Endothelial cell (in vitro differentiated cells): Measurements from ENCODE around the gene ARHGAP1. TPM values are rescaled to one million over a fixed set of nuclear protein-coding genes. Genes with fewer than 3 reads are reported as not detected.

ENCODE experiments used
- DNase-seq: peaks from one replicate; pipeline ENCODE4 v3.0.0; 2021; ENCODE audit warnings: low spot score
- H3K27ac Mint-ChIP-seq: one replicate; pipeline ENCODE4 v1.8.0; 2021; ENCODE audit warnings: mixed read lengths, inconsistent platforms; ENCODE audit not compliant: unreplicated experiment
- H3K27me3 Mint-ChIP-seq: one replicate; pipeline ENCODE4 v1.8.0; 2021; ENCODE audit warnings: mild to moderate bottlenecking, moderate library complexity, mixed read lengths, inconsistent platforms; ENCODE audit not compliant: unreplicated experiment
- H3K36me3 Mint-ChIP-seq: one replicate; pipeline ENCODE4 v1.8.0; 2021; ENCODE audit warnings: mild to moderate bottlenecking, low read depth, mixed read lengths, inconsistent platforms; ENCODE audit not compliant: unreplicated experiment
- H3K4me1 Mint-ChIP-seq: one replicate; pipeline ENCODE4 v1.8.0; 2021; ENCODE audit warnings: mild to moderate bottlenecking, mixed read lengths, inconsistent platforms; ENCODE audit not compliant: unreplicated experiment
- H3K4me3 Mint-ChIP-seq: one replicate; pipeline ENCODE4 v1.8.0; 2021; ENCODE audit warnings: mild to moderate bottlenecking, mixed read lengths, inconsistent platforms; ENCODE audit not compliant: unreplicated experiment
- H3K9me3 Mint-ChIP-seq: one replicate; pipeline ENCODE4 v1.8.0; 2021; ENCODE audit warnings: mixed read lengths, inconsistent platforms; ENCODE audit not compliant: unreplicated experiment
- CTCF ChIP-seq: fragments of 200-600 bp; sonication (generic); IDR thresholded peaks from one replicate; pipeline ENCODE4 v1.5.0; 2021; ENCODE audit warnings: antibody characterized with exemption; ENCODE audit not compliant: unreplicated experiment
- total RNA-seq: library from RNA; stranded (reverse); fragmentation: NEBNext Ultra II Directional; extraction: Animal tissue kit (Norgen Biotek cat#: 25700); gene quantifications from one replicate; pipeline ENCODE4 v1.2.1, GENCODE V29; 2021; ENCODE audit not compliant: unreplicated experiment

The ARHGAP1 gene
- total RNA-seq, 1 donor from 2014 or later: 69.5 TPM

DNA sequence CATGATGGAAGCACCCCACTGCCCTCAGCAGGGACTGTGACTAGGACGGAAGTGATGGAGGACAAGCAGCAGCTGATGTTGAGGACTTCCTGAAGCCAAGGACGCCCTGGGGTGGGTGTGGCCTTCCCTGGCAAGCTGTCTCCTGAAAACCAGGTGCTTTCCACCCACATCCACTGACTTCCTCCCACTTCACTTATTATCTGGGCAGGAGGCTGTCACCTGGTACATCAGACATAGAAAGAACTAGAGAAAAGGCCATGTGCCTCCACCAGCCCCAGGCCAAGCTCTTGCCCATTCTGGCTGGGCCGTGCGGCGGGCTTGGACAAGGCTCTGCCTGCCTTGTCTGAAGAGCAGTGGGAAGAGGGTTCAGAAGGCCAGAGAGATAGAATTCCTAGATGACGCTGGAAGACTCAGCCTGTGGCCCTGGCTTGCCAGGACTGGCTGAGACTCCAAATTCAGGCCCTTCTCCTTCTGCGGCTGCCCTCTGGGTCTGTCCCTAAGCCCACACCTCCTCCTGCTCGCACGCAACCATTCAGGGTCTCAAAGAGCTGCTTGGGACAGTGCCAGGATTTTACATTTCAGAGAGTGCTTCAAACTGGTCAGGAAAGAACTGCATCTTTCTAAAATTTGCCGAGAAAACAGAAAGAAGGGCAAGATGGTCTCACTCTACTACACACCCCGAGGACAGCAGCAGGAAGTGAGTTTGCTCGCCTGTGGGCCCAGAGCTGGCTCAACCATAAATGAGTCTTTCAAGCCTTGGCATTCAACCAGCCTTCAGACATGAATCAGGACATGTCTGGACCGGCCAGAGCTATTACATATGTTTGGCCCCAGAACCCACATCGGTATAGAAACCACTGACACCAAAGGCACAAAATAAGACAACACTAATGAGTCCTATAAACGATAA lies 13.3 kb downstream of the ARHGAP1 start:
- no peaks in the 10 kb centered on the region for H3K9me3 Mint-ChIP-seq
- DNase-seq: no peak
- no peaks in the 10 kb centered on the region for H3K4me1 Mint-ChIP-seq
- H3K4me3 Mint-ChIP-seq: no peak overlapping the region
- TF ChIP-seq CTCF: no peak
- H3K27ac Mint-ChIP-seq: no peak overlapping the region
- H3K36me3 Mint-ChIP-seq: peaks cover 27% of the 10 kb centered on the region
- peaks cover 2% of the 10 kb centered on the region for H3K27me3 Mint-ChIP-seq

GRCh38 chr11:46684367-46684766 lies 16.1 kb downstream of the ARHGAP1 start:
- Mint-ChIP-seq H3K4me1 (no peaks in the 10 kb centered on the region), H3K27ac (no peak overlapping the region), H3K9me3 (no peaks in the 10 kb centered on the region), H3K27me3 (peaks cover 2% of the 10 kb centered on the region), H3K4me3 (no peak overlapping the region), H3K36me3 (peaks cover 28% of the 10 kb centered on the region)
- TF ChIP-seq CTCF: no peak
- DNase-seq: no peak

DNA sequence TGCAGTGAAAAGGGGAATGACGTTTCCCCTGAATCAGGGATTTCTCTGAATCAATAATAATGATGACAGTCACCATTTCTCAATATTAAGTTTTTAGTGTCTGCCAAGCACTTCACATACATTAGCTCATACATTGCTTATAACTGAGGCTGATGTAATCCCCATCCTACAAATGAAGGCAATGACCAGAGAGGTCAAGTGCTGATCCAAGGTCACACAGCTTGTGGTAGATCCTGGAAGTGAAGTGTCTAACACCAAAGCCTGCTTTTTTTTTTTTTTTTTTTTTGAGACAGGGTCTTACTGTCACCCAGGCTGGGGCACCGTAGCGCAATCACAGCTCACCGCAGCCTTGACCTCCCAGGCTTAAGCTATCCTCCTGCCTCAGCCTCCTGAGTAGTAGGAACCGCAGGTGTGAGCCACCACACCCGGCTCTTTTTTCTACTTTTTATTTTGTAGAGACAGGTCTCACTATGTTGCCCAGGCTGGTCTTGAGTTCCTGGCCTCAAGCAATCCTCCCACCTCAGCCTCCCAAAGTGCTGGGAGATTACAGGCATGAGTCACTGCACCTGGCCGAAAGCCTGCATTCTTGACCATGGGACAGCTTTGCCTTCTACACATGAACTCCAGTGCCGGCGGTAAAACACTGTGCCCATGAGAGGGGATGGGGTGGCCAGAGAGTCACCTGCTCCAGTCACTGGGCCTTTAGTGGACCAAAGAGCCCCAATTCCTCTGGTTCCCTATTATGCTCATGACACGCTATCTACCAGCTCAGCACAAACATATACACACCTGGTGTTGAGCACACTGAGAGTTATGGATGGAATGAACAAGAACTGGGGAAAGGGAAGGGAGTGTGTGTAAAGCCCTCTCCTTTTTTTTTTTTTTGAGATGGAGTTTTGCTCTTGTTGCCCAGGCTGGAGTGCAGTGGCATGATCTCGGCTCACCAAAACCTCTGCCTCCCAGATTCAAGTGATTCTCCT lies 17.4 kb downstream of the ARHGAP1 start:
- Mint-ChIP-seq H3K9me3 (no peaks in the 10 kb centered on the region), H3K4me1 (peaks cover under 1% of the 10 kb centered on the region), H3K27me3 (peaks cover 2% of the 10 kb centered on the region), H3K27ac (no peak overlapping the region), H3K4me3 (no peak overlapping the region), H3K36me3 (peaks cover 25% of the 10 kb centered on the region)
- no peak for DNase-seq
- no peak for TF ChIP-seq CTCF

DNA sequence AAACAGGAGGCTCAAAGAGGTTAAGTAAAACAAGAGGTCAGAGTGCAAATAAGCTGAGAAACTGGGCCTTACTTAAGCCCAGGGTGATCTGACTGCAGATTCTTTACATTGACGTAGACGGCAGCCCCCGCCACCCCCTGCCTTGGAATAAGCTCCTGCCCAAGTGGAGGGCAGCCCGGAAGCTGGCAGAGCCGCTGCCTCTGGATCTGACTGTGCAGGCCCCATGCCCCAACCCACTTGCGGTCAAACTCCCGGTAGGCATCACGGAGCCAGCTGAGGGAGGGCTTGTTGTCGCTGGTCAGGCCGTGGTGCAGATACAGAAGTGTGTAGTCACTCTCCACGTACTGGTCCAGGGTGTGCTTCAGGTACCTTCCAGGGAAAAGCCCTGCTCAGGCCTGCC lies 18.6 kb downstream of the ARHGAP1 start:
- no peak overlapping the region for H3K27ac Mint-ChIP-seq
- H3K4me1 Mint-ChIP-seq: peaks cover 10% of the 10 kb centered on the region
- no peaks in the 10 kb centered on the region for H3K9me3 Mint-ChIP-seq
- no peak overlapping the region for H3K4me3 Mint-ChIP-seq
- H3K36me3 Mint-ChIP-seq: peaks cover 22% of the 10 kb centered on the region
- no peak for DNase-seq
- H3K27me3 Mint-ChIP-seq: peaks cover 7% of the 10 kb centered on the region
- TF ChIP-seq CTCF: no peak
